ENCODE results near the gene ABCB6. TPM values are rescaled to one million over a fixed set of nuclear protein-coding genes. Genes with fewer than 3 reads are reported as not detected.

Gene ABCB6
- total RNA-seq, 1 donor from 2014 or later, result 25.6 TPM

DNA sequence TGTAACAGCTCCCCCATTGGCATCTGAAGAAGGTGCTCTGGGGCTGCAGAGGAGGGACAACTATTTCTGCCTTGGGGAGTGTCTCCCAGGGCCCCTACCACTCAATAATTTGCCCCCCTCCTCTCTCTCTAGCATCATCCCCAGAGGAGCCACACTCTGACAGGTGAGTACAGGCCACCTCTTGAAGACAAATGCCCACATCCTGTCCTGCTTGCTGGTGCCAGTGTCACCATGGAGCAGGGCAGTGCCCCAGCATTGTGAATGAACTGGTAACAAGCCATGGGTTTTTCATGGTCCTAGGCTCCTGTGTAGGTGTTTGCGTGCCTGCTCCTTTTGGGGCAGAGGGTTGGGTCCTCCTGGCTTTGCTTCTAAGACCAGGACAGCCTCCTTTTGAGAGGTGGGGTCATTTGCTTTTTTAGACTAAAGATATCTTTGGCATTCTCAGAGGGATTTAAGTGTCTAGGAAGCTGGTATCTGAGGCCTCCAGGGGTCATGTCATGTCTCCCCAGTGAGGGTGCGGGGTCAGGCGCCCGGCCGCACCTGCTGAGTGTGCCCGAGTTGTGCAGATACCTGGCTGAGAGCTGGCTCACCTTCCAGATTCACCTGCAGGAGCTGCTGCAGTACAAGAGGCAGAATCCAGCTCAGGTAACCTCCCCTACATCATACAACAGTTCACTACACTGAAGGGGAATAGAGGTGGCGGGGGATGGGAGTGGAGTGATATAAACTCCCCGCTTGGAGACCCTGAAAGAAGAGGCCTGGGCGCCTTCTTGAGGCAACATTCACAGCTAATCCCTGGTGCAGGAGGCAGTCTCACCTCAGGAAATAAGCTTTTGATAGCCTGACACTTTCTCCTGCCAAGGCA lies 38.9 kb downstream of the ABCB6 start:
- Histone ChIP-seq H3K4me1 (ENCODE audit: control insufficient read depth in 3 of 3, insufficient read depth in 3 of 3, low read length in 3 of 3) (peaks cover 27 to 33% (median 28%) of the 10 kb centered on the region in 3 donors), H3K27me3 (ENCODE audit: control insufficient read depth in 3 of 3, insufficient read depth in 3 of 3, low read length in 3 of 3) (no peaks in the 10 kb centered on the region), H3K4me3 (ENCODE audit: low read length in 3 of 3) (no peak overlapping the region), H3K9me3 (ENCODE audit: control insufficient read depth in 3 of 3, low read length in 3 of 3) (no peaks in the 10 kb centered on the region), H3K27ac (ENCODE audit: low read depth, low read length) (no peak overlapping the region), H3K36me3 (ENCODE audit: control insufficient read depth in 3 of 3, insufficient read depth in 3 of 3, low read length in 3 of 3) (peaks cover 50 to 54% (median 52%) of the 10 kb centered on the region in 3 donors), H3K9ac (ENCODE audit: low read depth in 1 of 3, low read length in 3 of 3) (peak overlapping the region; percentile 28 to 99 (median 78))

DNA sequence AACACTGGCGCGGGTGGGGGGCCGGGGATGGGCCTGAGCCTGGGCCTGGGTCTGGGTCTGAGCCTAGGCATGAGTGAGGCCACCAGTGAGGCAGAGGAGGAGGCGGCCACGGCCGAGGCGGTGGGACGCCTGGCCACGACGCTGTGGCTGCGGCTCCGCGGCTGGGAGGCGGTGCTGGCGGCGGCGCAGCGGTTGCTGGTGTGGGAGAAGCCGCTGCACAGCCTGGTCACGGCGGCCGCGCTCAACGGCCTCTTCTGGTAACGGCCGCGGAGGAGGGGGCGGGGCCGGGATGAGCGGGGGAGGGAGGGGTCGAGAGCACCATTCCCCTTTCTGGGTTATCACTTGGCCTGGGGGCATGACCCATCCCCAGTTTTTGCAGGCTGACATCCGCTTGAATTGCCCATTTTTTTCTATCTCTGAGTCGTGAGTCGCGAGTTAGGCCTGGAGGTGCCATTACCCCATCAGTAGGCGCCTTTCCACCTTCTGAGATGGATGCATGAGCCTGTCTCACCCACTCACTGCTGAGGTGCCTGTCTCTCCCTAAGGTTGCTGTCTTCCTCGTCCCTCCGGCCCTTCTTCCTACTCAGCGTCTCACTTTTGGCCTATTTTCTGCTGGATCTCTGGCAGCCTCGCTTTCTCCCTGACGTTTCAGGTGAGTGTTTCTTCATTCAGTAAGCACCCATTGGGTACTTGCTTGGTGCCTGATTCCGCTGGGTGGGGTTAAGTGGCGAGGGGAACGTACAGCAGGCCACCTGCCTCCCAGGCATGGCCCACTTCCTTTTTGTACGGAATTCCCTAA lies 40.2 kb downstream of the ABCB6 start:
- H3K9ac ChIP-seq (ENCODE audit: low read depth in 1 of 3, low read length in 3 of 3), result peak overlapping the region; percentile 78 to 99 (median 79)
- H3K27ac ChIP-seq (ENCODE audit: low read depth, low read length), result peak overlapping the region; percentile 99
- H3K4me1 ChIP-seq (ENCODE audit: control insufficient read depth in 3 of 3, insufficient read depth in 3 of 3, low read length in 3 of 3), result peaks cover 27 to 36% (median 28%) of the 10 kb centered on the region in 3 donors

DNA sequence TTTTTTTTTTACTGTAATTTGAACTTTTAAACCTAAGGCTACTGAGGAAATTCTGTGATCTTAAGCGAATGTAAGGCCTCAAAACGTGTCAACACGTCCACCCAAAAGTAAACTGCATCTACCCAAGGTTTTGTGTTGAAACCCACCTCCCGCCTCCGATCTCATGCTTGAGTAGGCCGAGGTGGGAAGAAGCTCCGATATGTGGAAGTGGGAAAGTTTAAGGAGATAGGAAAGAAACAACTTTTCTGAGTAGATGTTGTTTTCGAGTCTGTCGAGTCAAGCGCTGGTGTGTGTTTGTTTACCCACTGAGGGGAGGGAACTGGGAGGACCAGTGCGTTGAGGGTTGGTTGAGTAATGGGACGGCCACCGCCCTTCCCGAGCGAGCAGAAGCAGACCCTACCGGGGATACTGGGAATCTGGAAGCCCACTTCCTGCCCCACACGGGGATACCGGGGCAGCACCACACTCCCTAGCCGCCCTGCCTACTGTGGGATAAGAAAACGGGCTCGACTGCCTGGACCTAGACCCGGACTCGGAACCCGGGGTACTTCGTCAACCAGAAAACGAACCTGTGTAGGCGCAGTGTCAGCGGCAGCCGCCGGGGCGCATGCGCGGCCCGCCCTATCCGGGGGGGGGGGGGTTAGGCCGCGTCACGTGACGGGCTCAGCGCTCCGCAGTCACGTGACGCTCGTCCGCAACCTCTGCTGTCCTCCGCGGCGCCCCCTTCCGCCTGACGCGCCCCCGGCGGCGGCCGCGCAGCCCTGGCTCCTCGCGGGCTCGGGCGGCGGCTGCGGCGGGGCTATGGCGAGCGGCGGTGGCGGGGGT lies 41.0 kb downstream of the ABCB6 start, which contains the start of gene RETREG2:
TSS of gene RETREG2 (plus strand) at position 724 of the 825 bp plus-strand sequence. CDS start at position 802, 78 bp downstream.
- Histone ChIP-seq H3K4me1 (ENCODE audit: control insufficient read depth in 3 of 3, insufficient read depth in 3 of 3, low read length in 3 of 3) (peaks cover 27 to 36% (median 28%) of the 10 kb centered on the region in 3 donors), H3K9me3 (ENCODE audit: control insufficient read depth in 3 of 3, low read length in 3 of 3) (no peaks in the 10 kb centered on the region), H3K4me3 (ENCODE audit: low read length in 3 of 3) (peak within 1 kb of the TSS; percentile 84 to 98 (median 96)), H3K27ac (ENCODE audit: low read depth, low read length) (peak within 1 kb of the TSS; percentile 99), H3K36me3 (ENCODE audit: control insufficient read depth in 3 of 3, insufficient read depth in 3 of 3, low read length in 3 of 3) (peaks cover 55 to 63% (median 57%) of the 10 kb centered on the region in 3 donors), H3K27me3 (ENCODE audit: control insufficient read depth in 3 of 3, insufficient read depth in 3 of 3, low read length in 3 of 3) (no peaks in the 10 kb centered on the region), H3K9ac (ENCODE audit: low read depth in 1 of 3, low read length in 3 of 3) (peak within 1 kb of the TSS; percentile 99)

More for the DNA sequence above, 40.2 kb downstream of the ABCB6 start:
- H3K27me3 ChIP-seq (ENCODE audit: control insufficient read depth in 3 of 3, insufficient read depth in 3 of 3, low read length in 3 of 3), result no peaks in the 10 kb centered on the region
- no peaks in the 10 kb centered on the region for H3K9me3 ChIP-seq (ENCODE audit: control insufficient read depth in 3 of 3, low read length in 3 of 3)
- peak overlapping the region; percentile 84 to 98 (median 96) for H3K4me3 ChIP-seq (ENCODE audit: low read length in 3 of 3)
- H3K36me3 ChIP-seq (ENCODE audit: control insufficient read depth in 3 of 3, insufficient read depth in 3 of 3, low read length in 3 of 3), result peaks cover 55 to 62% (median 58%) of the 10 kb centered on the region in 3 donors

DNA sequence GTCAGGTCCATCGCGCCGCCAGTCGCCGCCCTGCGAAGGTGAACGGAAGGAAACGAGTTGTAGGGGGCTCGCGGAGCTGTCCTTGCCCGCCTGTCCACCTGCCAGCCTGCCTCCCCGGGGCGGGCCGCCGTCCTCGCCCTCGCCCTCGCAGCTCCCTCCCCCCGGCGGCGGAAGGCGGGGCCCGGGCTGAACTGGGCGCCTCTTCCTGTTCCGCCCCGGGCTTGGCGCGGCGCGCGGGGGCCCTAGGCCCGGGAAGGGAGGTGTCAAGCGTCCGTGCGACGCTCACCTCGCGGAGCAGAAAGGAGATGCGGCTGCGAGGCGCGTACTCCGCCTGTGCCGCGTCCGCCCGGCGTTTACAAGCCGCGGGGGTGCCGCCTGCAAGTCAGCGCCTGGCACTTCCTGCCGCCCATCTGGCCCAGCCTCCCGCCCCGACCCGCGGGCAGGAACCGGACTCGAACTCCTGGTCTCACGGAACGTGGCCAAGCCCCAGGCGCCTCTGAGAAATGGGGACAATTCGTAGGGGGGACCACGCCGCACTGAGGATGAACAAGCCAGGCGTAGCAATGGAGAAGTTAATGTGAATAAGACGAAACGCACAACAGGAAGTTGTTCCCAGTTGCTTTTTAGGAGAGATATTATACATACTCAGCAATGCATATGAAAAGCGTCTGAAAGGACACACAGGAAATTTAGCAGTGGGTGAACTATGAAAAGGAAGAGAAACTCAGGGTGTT lies 41.8 kb downstream of the ABCB6 start, which contains the start of gene CNPPD1:
TSS of gene CNPPD1 (minus strand) at position 108 of the 734 bp plus-strand sequence. CDS start at position 11, 97 bp downstream.
- H3K4me3 ChIP-seq (ENCODE audit: low read length in 3 of 3), result peak within 1 kb of the TSS; percentile 84 to 98 (median 96)
- H3K27me3 ChIP-seq (ENCODE audit: control insufficient read depth in 3 of 3, insufficient read depth in 3 of 3, low read length in 3 of 3), result no peaks in the 10 kb centered on the region
- H3K4me1 ChIP-seq (ENCODE audit: control insufficient read depth in 3 of 3, insufficient read depth in 3 of 3, low read length in 3 of 3), result peaks cover 27 to 36% (median 28%) of the 10 kb centered on the region in 3 donors
- peak within 1 kb of the TSS; percentile 99 for H3K27ac ChIP-seq (ENCODE audit: low read depth, low read length)
- H3K9ac ChIP-seq (ENCODE audit: low read depth in 1 of 3, low read length in 3 of 3), result peak within 1 kb of the TSS; percentile 99
- H3K36me3 ChIP-seq (ENCODE audit: control insufficient read depth in 3 of 3, insufficient read depth in 3 of 3, low read length in 3 of 3), result peaks cover 53 to 61% (median 55%) of the 10 kb centered on the region in 3 donors
- H3K9me3 ChIP-seq (ENCODE audit: control insufficient read depth in 3 of 3, low read length in 3 of 3), result no peaks in the 10 kb centered on the region

DNA sequence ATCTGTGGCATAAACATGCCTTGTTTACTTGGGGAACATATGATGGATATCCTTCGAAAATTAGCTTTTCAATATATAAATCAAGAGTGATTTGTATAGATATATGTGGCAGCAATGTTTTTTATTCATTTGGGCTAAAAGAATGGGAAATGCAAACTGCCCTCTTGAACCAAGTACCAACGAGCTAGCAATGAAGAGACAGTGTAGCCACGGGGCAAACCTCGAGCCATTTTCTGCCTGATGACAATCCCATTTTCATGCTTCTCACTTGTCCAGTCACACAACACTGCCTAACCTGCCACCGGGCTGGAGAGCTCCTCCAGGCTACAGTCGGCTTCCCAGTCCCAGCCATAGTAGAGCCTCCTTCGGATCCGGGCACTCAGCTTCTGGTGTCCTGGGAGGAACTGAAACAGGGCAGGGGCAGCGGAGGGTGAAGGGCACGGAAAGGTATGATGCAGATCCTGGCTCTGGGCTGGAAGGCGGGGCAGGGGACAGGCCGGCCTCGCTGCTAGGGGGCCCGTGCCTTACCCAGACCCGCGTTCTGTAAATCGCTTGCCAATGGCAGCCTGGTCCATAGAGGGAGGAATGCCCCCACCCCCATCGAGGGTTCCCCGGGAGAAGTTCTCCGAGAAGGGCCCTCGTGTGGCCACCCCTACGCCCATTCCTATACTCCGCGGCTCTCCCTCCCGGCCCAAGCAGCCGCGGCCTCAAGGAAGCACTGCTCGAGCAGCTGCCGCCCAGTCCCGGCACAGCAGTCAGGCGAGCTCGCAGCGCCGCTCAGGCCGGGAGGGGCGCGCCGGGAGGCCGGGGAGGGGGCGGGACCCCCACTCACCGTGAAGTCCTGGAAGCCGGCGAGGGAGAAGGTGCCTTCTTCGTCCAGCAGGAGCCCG lies 42.6 kb downstream of the ABCB6 start:
- Histone ChIP-seq H3K27ac (ENCODE audit: low read depth, low read length) (peak overlapping the region; percentile 99), H3K9ac (ENCODE audit: low read depth in 1 of 3, low read length in 3 of 3) (peak overlapping the region; percentile 80 to 99 (median 99)), H3K4me3 (ENCODE audit: low read length in 3 of 3) (peak overlapping the region; percentile 84 to 98 (median 96)), H3K36me3 (ENCODE audit: control insufficient read depth in 3 of 3, insufficient read depth in 3 of 3, low read length in 3 of 3) (peaks cover 45 to 54% (median 47%) of the 10 kb centered on the region in 3 donors), H3K4me1 (ENCODE audit: control insufficient read depth in 3 of 3, insufficient read depth in 3 of 3, low read length in 3 of 3) (peaks cover 29 to 42% (median 32%) of the 10 kb centered on the region in 3 donors), H3K27me3 (ENCODE audit: control insufficient read depth in 3 of 3, insufficient read depth in 3 of 3, low read length in 3 of 3) (no peaks in the 10 kb centered on the region), H3K9me3 (ENCODE audit: control insufficient read depth in 3 of 3, low read length in 3 of 3) (no peaks in the 10 kb centered on the region)

DNA sequence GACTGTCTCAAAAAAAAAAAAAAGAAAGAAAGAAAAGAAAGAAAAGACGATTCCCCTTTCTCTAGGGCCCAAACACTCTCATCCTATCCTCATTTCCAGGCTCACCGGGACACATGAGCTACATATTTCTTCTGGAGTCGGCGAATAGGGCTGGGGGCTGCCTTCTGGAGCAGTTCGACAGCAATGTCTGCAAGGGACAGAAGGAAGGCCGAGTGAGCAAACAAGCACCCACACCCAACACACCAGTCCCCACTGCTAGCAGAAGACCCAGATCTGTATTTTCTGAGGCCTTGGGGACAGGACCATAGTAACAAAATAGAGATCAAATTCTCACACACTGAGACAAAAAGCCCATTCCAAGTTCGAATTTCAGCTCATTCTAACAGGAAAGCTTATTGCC lies 43.3 kb downstream of the ABCB6 start:
- peaks cover 34 to 43% (median 38%) of the 10 kb centered on the region in 3 donors for H3K4me1 ChIP-seq (ENCODE audit: control insufficient read depth in 3 of 3, insufficient read depth in 3 of 3, low read length in 3 of 3)
- H3K9ac ChIP-seq (ENCODE audit: low read depth in 1 of 3, low read length in 3 of 3), result peak overlapping the region; percentile 80 to 99 (median 99)
- H3K27me3 ChIP-seq (ENCODE audit: control insufficient read depth in 3 of 3, insufficient read depth in 3 of 3, low read length in 3 of 3), result no peaks in the 10 kb centered on the region
- peaks cover 38 to 47% (median 40%) of the 10 kb centered on the region in 3 donors for H3K36me3 ChIP-seq (ENCODE audit: control insufficient read depth in 3 of 3, insufficient read depth in 3 of 3, low read length in 3 of 3)
- H3K4me3 ChIP-seq (ENCODE audit: low read length in 3 of 3), result peak overlapping the region; percentile 84 to 98 (median 96)
- no peak overlapping the region for H3K27ac ChIP-seq (ENCODE audit: low read depth, low read length)
- H3K9me3 ChIP-seq (ENCODE audit: control insufficient read depth in 3 of 3, low read length in 3 of 3), result no peaks in the 10 kb centered on the region

DNA sequence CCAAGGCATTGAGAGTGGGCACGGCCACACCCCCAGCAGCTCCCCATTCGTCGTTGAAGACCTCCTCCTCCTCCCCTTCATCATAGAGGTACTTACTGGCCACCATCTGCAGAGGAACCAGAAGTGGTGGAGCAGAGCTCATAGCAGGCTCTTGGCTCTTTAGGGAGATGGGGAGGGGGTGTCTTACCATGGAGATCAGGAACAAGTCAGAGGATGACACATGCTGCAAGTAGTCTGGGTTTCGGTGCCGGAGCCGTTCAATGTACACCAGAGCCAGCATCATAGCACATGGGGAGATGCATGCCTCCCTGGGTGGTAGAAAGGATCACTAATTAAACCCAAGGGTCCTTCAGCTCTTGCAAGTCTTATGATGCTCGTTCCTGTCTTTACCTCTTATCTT lies 44.0 kb downstream of the ABCB6 start:
- peaks cover 33 to 39% (median 37%) of the 10 kb centered on the region in 3 donors for H3K4me1 ChIP-seq (ENCODE audit: control insufficient read depth in 3 of 3, insufficient read depth in 3 of 3, low read length in 3 of 3)
- peaks cover 31 to 40% (median 33%) of the 10 kb centered on the region in 3 donors for H3K36me3 ChIP-seq (ENCODE audit: control insufficient read depth in 3 of 3, insufficient read depth in 3 of 3, low read length in 3 of 3)
- H3K9me3 ChIP-seq (ENCODE audit: control insufficient read depth in 3 of 3, low read length in 3 of 3), result no peaks in the 10 kb centered on the region
- no peak overlapping the region for H3K4me3 ChIP-seq (ENCODE audit: low read length in 3 of 3)
- H3K27ac ChIP-seq (ENCODE audit: low read depth, low read length), result no peak overlapping the region
- no peaks in the 10 kb centered on the region for H3K27me3 ChIP-seq (ENCODE audit: control insufficient read depth in 3 of 3, insufficient read depth in 3 of 3, low read length in 3 of 3)
- H3K9ac ChIP-seq (ENCODE audit: low read depth in 1 of 3, low read length in 3 of 3), result no peak overlapping the region

DNA sequence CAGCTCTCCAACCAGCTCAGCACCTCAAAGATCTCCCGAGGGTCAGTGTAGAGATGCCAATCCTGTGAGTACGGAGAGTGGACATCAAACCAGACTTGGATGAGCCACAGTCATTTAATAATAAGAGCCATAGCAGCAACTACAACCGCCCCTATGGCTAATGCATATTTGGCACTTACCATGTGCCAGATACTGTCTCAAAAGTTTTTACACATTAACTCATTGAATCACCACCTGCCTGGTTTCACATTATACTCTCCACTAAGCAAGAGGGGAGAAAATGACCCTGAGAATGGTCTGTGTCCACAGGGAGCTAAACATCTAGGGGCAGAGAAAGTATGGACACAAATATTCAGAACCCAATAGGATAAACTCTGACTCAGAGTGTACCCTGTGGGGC lies 44.6 kb downstream of the ABCB6 start:
- Histone ChIP-seq H3K9me3 (ENCODE audit: control insufficient read depth in 3 of 3, low read length in 3 of 3) (no peaks in the 10 kb centered on the region), H3K4me3 (ENCODE audit: low read length in 3 of 3) (no peak overlapping the region), H3K27ac (ENCODE audit: low read depth, low read length) (no peak overlapping the region), H3K36me3 (ENCODE audit: control insufficient read depth in 3 of 3, insufficient read depth in 3 of 3, low read length in 3 of 3) (peaks cover 26 to 37% (median 29%) of the 10 kb centered on the region in 3 donors), H3K4me1 (ENCODE audit: control insufficient read depth in 3 of 3, insufficient read depth in 3 of 3, low read length in 3 of 3) (peaks cover 27 to 33% (median 33%) of the 10 kb centered on the region in 3 donors), H3K9ac (ENCODE audit: low read depth in 1 of 3, low read length in 3 of 3) (no peak overlapping the region), H3K27me3 (ENCODE audit: control insufficient read depth in 3 of 3, insufficient read depth in 3 of 3, low read length in 3 of 3) (no peaks in the 10 kb centered on the region)

Measured in skeletal muscle tissue (tissue), 4 donors.